Spleen (tissue), 11 donors: ENCODE data around the gene PTTG2. TPM values are rescaled to one million over a fixed set of nuclear protein-coding genes. Genes with fewer than 3 reads are reported as not detected.
"Not testable (repeated sequence)": the region's sequence is repeated elsewhere in the genome, so short reads cannot be mapped to it uniquely, and the experiment has no call there.

ENCODE experiments used
- DNase-seq: peaks from one replicate; pipeline ENCODE4 v3.0.0-alpha.2; 2020
- H3K27ac ChIP-seq, 8 donors: fragments of 200-600 bp; sonication (generic) in 7 of 8; 1 replicate in 4 of 8; 2 replicates in 4 of 8; pipeline versions ENCODE4 v1.5.0 to v1.8.0; 2016 to 2021; ENCODE audit warnings: inconsistent platforms in 4 of 8, mild to moderate bottlenecking in 4 of 8, moderate library complexity in 1 of 8
- H3K27me3 ChIP-seq, 7 donors: fragments of 200-600 bp; sonication (generic) in 6 of 7; replicated peaks in 1 of 7; 1 replicate in 4 of 7; 2 replicates in 3 of 7; pipeline versions ENCODE4 v1.5.0 to v1.8.0; 2016 to 2021; ENCODE audit warnings: inconsistent platforms in 3 of 7, mild to moderate bottlenecking in 1 of 7
- H3K36me3 ChIP-seq, 6 donors: fragments of 200-600 bp; sonication (generic) in 5 of 6; 1 replicate in 4 of 6; 2 replicates in 2 of 6; pipeline versions ENCODE4 v1.5.0 to v1.8.0; 2016 to 2021; ENCODE audit warnings: inconsistent platforms in 2 of 6
- H3K4me1 ChIP-seq, 6 donors: fragments of 200-600 bp; sonication (generic) in 5 of 6; 1 replicate in 3 of 6; 2 replicates in 3 of 6; pipeline versions ENCODE4 v1.5.0 to v1.8.0; 2016 to 2021; ENCODE audit warnings: inconsistent platforms in 3 of 6
- H3K4me3 ChIP-seq, 8 donors: fragments of 200-600 bp; sonication (generic) in 7 of 8; 1 replicate in 4 of 8; 2 replicates in 4 of 8; pipeline versions ENCODE4 v1.5.0 to v1.8.0; 2016 to 2021; ENCODE audit warnings: inconsistent platforms in 4 of 8, mild to moderate bottlenecking in 4 of 8, moderate library complexity in 2 of 8
- H3K9me3 ChIP-seq, 8 donors: fragments of 200-600 bp; sonication (generic) in 7 of 8; 1 replicate in 4 of 8; 2 replicates in 4 of 8; pipeline versions ENCODE4 v1.5.0 to v1.8.0; 2016 to 2021; ENCODE audit warnings: inconsistent platforms in 4 of 8
- CTCF ChIP-seq, 11 experiments: fragments of 200-600 bp in 7 of 11; fragments of 450-650 bp in 4 of 11; sonication (generic) in 4 of 11; IDR thresholded peaks in 8 of 11; conservative IDR thresholded peaks in 3 of 11; 1 replicate in 7 of 11; 2 replicates in 4 of 11; pipeline versions ENCODE4 v1.4.0 to v1.8.0; 2016 to 2021; ENCODE audit warnings: antibody characterized with exemption in 11 of 11, inconsistent platforms in 4 of 11, mild to moderate bottlenecking in 1 of 11
- POLR2A ChIP-seq, 3 donors: fragments of 450-650 bp; IDR thresholded peaks; one replicate each; pipeline ENCODE4 v1.5.1; 2017; ENCODE audit warnings: antibody characterized with exemption in 3 of 3, mild to moderate bottlenecking in 1 of 3
- POLR2AphosphoS5 ChIP-seq, 3 donors: sonication (generic); formaldehyde crosslinking; IDR thresholded peaks; one replicate each; pipeline ENCODE4 v1.5.1; 2017; ENCODE audit warnings: antibody characterized with exemption in 3 of 3
- WGBS, 5 donors: extraction: QIAGEN DNeasy Blood & Tissue Kit in 3 of 5; methylation state at CpG; one replicate each; pipeline versions ENCODE4 v1.1.5 to v1.1.7; 2013 to 2018; 5-methylcytosine and 5-hydroxymethylcytosine counted together
- intact Hi-C: fragments of 100-400 bp; cut with DNase I; formaldehyde crosslinking; loops from one replicate; pipeline ENCODE4 v1.15.0; 2023; ENCODE audit warnings: low total_unique reads
- polyA plus RNA-seq, 3 donors: library from polyadenylated mRNA; stranded (reverse); fragments of 200-250 nt; gene quantifications; one replicate each; pipeline ENCODE4 v1.2.1, GENCODE V29; 2013
- total RNA-seq, 7 donors: library from RNA; depleted of rRNA in 3 of 7; stranded (reverse); fragments of >200 nt in 3 of 7; fragmentation: NEBNext Ultra II Directional in 4 of 7; extraction: Animal tissue kit (Norgen Biotek cat#: 25700) in 4 of 7; gene quantifications; one replicate each; pipeline versions ENCODE4 v1.1.0 to v1.2.1, GENCODE V29; 2016 to 2021
- donor health status: healthy with polysubstance abuse.
- donor health status: DM: no; HTN: no; CAD: no; lungs with moderate emphysema.
- donor health status: DM: no; HTN: no; CAD: no.
- donor health status: Bipolar disorder and iron deficiency.
- donor health status: healthy.
- donor health status: DM: no; HTN: no; CAD: no.
- donor health status: DM: yes; HTN: yes; CAD: no.

Gene PTTG2
- total and polyA plus RNA-seq, 10 donors = 0.53 to 7.5 (median 2.8) TPM

GRCh38 chr4:37922328-37922727 lies 37.9 kb upstream of the PTTG2 start:
- no peaks in the 10 kb centered on the region for H3K27me3 ChIP-seq
- H3K4me3 ChIP-seq = no peak overlapping the region
- DNase-seq = no peak
- no peak overlapping the region for H3K27ac ChIP-seq
- H3K36me3 ChIP-seq = peaks cover 0 to 51% (median 0%) of the 10 kb centered on the region in 6 donors
- intact Hi-C loops = no loop called here
- TF ChIP-seq POLR2A (IDR thresholded peaks at IDR 0.05) = no peak
- TF ChIP-seq CTCF (IDR thresholded peaks at IDR 0.05 in 8 of 11, conservative IDR thresholded peaks at IDR 0.05 in 3 of 11) = no peak
- no peak for TF ChIP-seq POLR2AphosphoS5 (IDR thresholded peaks at IDR 0.05)
- peaks cover 0 to 37% (median 0%) of the 10 kb centered on the region in 6 donors for H3K4me1 ChIP-seq
- WGBS, 5 donors = 50 to 63% (median 57%) methylated on average over 4 of the region's 4 CpGs
- peaks cover 0 to 7% (median 0%) of the 10 kb centered on the region in 8 donors for H3K9me3 ChIP-seq

GRCh38 chr4:37923089-37923488 lies 37.1 kb upstream of the PTTG2 start:
- H3K9me3 ChIP-seq, H3K27ac ChIP-seq, H3K4me3 ChIP-seq, DNase-seq, H3K27me3 ChIP-seq, intact Hi-C loops: not testable (repeated sequence)
- Histone ChIP-seq H3K4me1 (peaks cover 0 to 40% (median 2%) of the 10 kb centered on the region in 6 donors), H3K36me3 (peaks cover 0 to 51% (median 0%) of the 10 kb centered on the region in 6 donors)

- no peak for TF ChIP-seq CTCF (IDR thresholded peaks at IDR 0.05 in 8 of 11, conservative IDR thresholded peaks at IDR 0.05 in 3 of 11)
- TF ChIP-seq POLR2AphosphoS5 (IDR thresholded peaks at IDR 0.05) = no peak
- TF ChIP-seq POLR2A (IDR thresholded peaks at IDR 0.05) = no peak
- Histone ChIP-seq H3K27me3 (no peaks in the 10 kb centered on the region), H3K27ac (no peak overlapping the region), H3K36me3 (peaks cover 0 to 53% (median under 1%) of the 10 kb centered on the region in 6 donors), H3K4me3 (no peak overlapping the region), H3K9me3 (peaks cover 0 to 7% (median 0%) of the 10 kb centered on the region in 8 donors), H3K4me1 (peaks cover 0 to 40% (median 12%) of the 10 kb centered on the region in 6 donors)
- no peak for DNase-seq
- WGBS, 5 donors = 80 to 96% (median 82%) methylated on average over 7 of the region's 7 CpGs
- intact Hi-C loops = no loop called here
Measured at GRCh38 chr4:37924946-37925345, 35.3 kb upstream of the PTTG2 start.

GRCh38 chr4:37927434-37927833 lies 32.8 kb upstream of the PTTG2 start:
- TF ChIP-seq POLR2A (IDR thresholded peaks at IDR 0.05) (no peak), CTCF (IDR thresholded peaks at IDR 0.05 in 8 of 11, conservative IDR thresholded peaks at IDR 0.05 in 3 of 11) (no peak), POLR2AphosphoS5 (IDR thresholded peaks at IDR 0.05) (no peak)
- H3K36me3 ChIP-seq = peaks cover 0 to 64% (median 2%) of the 10 kb centered on the region in 6 donors
- intact Hi-C loops = no loop called here
- H3K4me3 ChIP-seq = no peak overlapping the region
- peaks cover 0 to 7% (median 0%) of the 10 kb centered on the region in 8 donors for H3K9me3 ChIP-seq
- H3K4me1 ChIP-seq = peaks cover 0 to 33% (median 12%) of the 10 kb centered on the region in 6 donors
- 87 to 96% (median 95%) methylated on average over 4 of the region's 4 CpGs for WGBS, 5 donors
- no peaks in the 10 kb centered on the region for H3K27me3 ChIP-seq
- no peak for DNase-seq
- H3K27ac ChIP-seq = no peak overlapping the region
